H9 (cell line): Measurements from ENCODE around the gene GPR35. TPM values are rescaled to one million over a fixed set of nuclear protein-coding genes. Genes with fewer than 3 reads are reported as not detected.

Source experiments
- DNase-seq: peaks from one replicate; pipeline ENCODE4 v3.0.0-alpha.2; 2017
- H2AFZ ChIP-seq: one replicate; pipeline ENCODE4 v1.6.1; 2013; ENCODE audit warnings: mild to moderate bottlenecking, low read length, control low read depth, moderate library complexity
- H2AK5ac ChIP-seq: 2 replicates; pipeline ENCODE4 v1.6.1; 2013; ENCODE audit warnings: low read length, control low read depth, mixed read lengths; ENCODE audit not compliant: insufficient read length
- H2BK120ac ChIP-seq: one replicate; pipeline ENCODE4 v1.6.1; 2013; ENCODE audit warnings: low read depth, mild to moderate bottlenecking, low read length, control low read depth, inconsistent platforms; ENCODE audit not compliant: poor library complexity, severe bottlenecking
- H2BK12ac ChIP-seq: 2 replicates; pipeline ENCODE4 v1.6.1; 2013; ENCODE audit warnings: low read length, control low read depth, mixed read lengths, low read depth; ENCODE audit not compliant: insufficient read length
- H2BK15ac ChIP-seq: 2 replicates; pipeline ENCODE4 v1.6.1; 2013; ENCODE audit warnings: low read depth, low read length, control low read depth
- H2BK20ac ChIP-seq: one replicate; pipeline ENCODE4 v1.6.1; 2013; ENCODE audit warnings: low read depth, mild to moderate bottlenecking, low read length, control low read depth, inconsistent platforms; ENCODE audit not compliant: poor library complexity, severe bottlenecking
- H2BK5ac ChIP-seq: 2 replicates; pipeline ENCODE4 v1.6.1; 2013; ENCODE audit warnings: low read length, control low read depth, mixed read lengths; ENCODE audit not compliant: insufficient read length
- H3K14ac ChIP-seq: 2 replicates; pipeline ENCODE4 v1.6.1; 2013; ENCODE audit warnings: low read length, control low read depth; ENCODE audit not compliant: insufficient read depth
- H3K18ac ChIP-seq: 2 replicates; pipeline ENCODE4 v1.6.1; 2013; ENCODE audit warnings: low read depth, mild to moderate bottlenecking, mixed read lengths, low read length, control low read depth; ENCODE audit not compliant: insufficient read length
- H3K23ac ChIP-seq: 2 replicates; pipeline ENCODE4 v1.6.1; 2013; ENCODE audit warnings: low read length, control low read depth, mixed read lengths, low read depth; ENCODE audit not compliant: insufficient read length
- H3K23me2 ChIP-seq: 2 replicates; pipeline ENCODE4 v1.6.1; 2013; ENCODE audit warnings: low read depth, mild to moderate bottlenecking, mixed read lengths, low read length, control low read depth; ENCODE audit not compliant: insufficient read length, poor library complexity, severe bottlenecking
- H3K27ac ChIP-seq: 2 replicates; pipeline ENCODE4 v1.5.1; 2013; ENCODE audit warnings: low read length, control low read depth, mixed read lengths, low read depth; ENCODE audit not compliant: insufficient read length
- H3K27me3 ChIP-seq: 2 replicates; pipeline ENCODE4 v1.6.1; 2013; ENCODE audit warnings: low read length, control low read depth, inconsistent platforms; ENCODE audit not compliant: insufficient read depth
- H3K4ac ChIP-seq: 2 replicates; pipeline ENCODE4 v1.6.1; 2013; ENCODE audit warnings: low read depth, mild to moderate bottlenecking, control low read depth, inconsistent platforms, low read length, moderate library complexity
- H3K4me1 ChIP-seq: 2 replicates; pipeline ENCODE4 v1.6.1; 2013; ENCODE audit warnings: low read length, control low read depth, inconsistent platforms; ENCODE audit not compliant: insufficient read depth
- H3K4me2 ChIP-seq: 2 replicates; pipeline ENCODE4 v1.6.1; 2013; ENCODE audit warnings: low read length, control low read depth, mixed read lengths; ENCODE audit not compliant: insufficient read length, insufficient read depth
- H3K56ac ChIP-seq: 2 replicates; pipeline ENCODE4 v1.6.1; 2013; ENCODE audit warnings: low read depth, mild to moderate bottlenecking, mixed read lengths, low read length, control low read depth; ENCODE audit not compliant: insufficient read length
- H3K79me1 ChIP-seq: 2 replicates; pipeline ENCODE4 v1.6.1; 2013; ENCODE audit warnings: low read depth, mild to moderate bottlenecking, moderate library complexity, low read length, control low read depth, inconsistent platforms; ENCODE audit not compliant: insufficient read depth, poor library complexity, severe bottlenecking
- H3K79me2 ChIP-seq: 2 replicates; pipeline ENCODE4 v1.6.1; 2013; ENCODE audit warnings: low read length, control low read depth, inconsistent platforms; ENCODE audit not compliant: insufficient read depth
- H3K9ac ChIP-seq: 2 replicates; pipeline ENCODE4 v1.6.1; 2013; ENCODE audit warnings: low read length, control low read depth, mixed read lengths; ENCODE audit not compliant: insufficient read length; ENCODE audit errors: extremely low read depth
- H3K9me3 ChIP-seq: one replicate; pipeline ENCODE4 v1.6.1; 2013; ENCODE audit warnings: low read depth, low read length, inconsistent platforms; ENCODE audit not compliant: control insufficient read depth
- H3T11ph ChIP-seq: one replicate; pipeline ENCODE4 v1.6.1; 2013; ENCODE audit warnings: mild to moderate bottlenecking, low read length, control low read depth, inconsistent platforms
- H4K20me1 ChIP-seq: one replicate; pipeline ENCODE4 v1.6.1; 2013; ENCODE audit not compliant: control insufficient read depth, insufficient read length, insufficient read depth
- H4K5ac ChIP-seq: 2 replicates; pipeline ENCODE4 v1.6.1; 2013; ENCODE audit warnings: low read depth, mild to moderate bottlenecking, mixed read lengths, low read length, control low read depth; ENCODE audit not compliant: insufficient read length
- H4K8ac ChIP-seq: replicated peaks from 2 replicates; pipeline ENCODE4 v1.6.1; 2013; ENCODE audit warnings: low read length, control low read depth, mixed read lengths, low read depth; ENCODE audit not compliant: insufficient read length
- H4K91ac ChIP-seq: 2 replicates; pipeline ENCODE4 v1.6.1; 2013; ENCODE audit warnings: low read depth, mild to moderate bottlenecking, moderate library complexity, mixed read lengths, low read length, control low read depth; ENCODE audit not compliant: insufficient read length
- H3K27ac Mint-ChIP-seq, 3 experiments: 2 replicates in 2 of 3; 3 replicates in 1 of 3; pipeline ENCODE4 v1.8.0; 2020 to 2021; ENCODE audit warnings: mixed read lengths in 3 of 3, mild to moderate bottlenecking in 1 of 3, moderate library complexity in 1 of 3
- H3K27me3 Mint-ChIP-seq: 2 replicates; pipeline ENCODE4 v1.8.0; 2021; ENCODE audit warnings: low read depth, mild to moderate bottlenecking, moderate library complexity, mixed read lengths
- H3K36me3 Mint-ChIP-seq, 3 experiments: 2 replicates in 2 of 3; 3 replicates in 1 of 3; pipeline ENCODE4 v1.8.0; 2020 to 2021; ENCODE audit warnings: low read depth in 3 of 3, mixed read lengths in 3 of 3; ENCODE audit not compliant: insufficient read depth in 1 of 3
- H3K4me1 Mint-ChIP-seq, 2 experiments: 2 replicates each; pipeline ENCODE4 v1.8.0; 2020; ENCODE audit warnings: mixed read lengths in 2 of 2
- H3K4me3 Mint-ChIP-seq, 2 experiments: 2 replicates in 1 of 2; 3 replicates in 1 of 2; pipeline ENCODE4 v1.8.0; 2020 to 2021; ENCODE audit warnings: mild to moderate bottlenecking in 2 of 2, mixed read lengths in 2 of 2, moderate library complexity in 1 of 2
- H3K9me3 Mint-ChIP-seq, 2 experiments: 2 replicates in 1 of 2; 3 replicates in 1 of 2; pipeline ENCODE4 v1.8.0; 2020; ENCODE audit warnings: mild to moderate bottlenecking in 2 of 2, mixed read lengths in 2 of 2, moderate library complexity in 1 of 2
- WGBS: extraction: QIAGEN DNeasy Blood & Tissue Kit; methylation state at CpG from one replicate; pipeline ENCODE4 v1.1.7; 2013; ENCODE audit warnings: missing lambda C conversion rate, low lambda C conversion rate, mixed read lengths; ENCODE audit not compliant: insufficient read length; ENCODE audit errors: extremely low coverage; 5-methylcytosine and 5-hydroxymethylcytosine counted together
- total RNA-seq: library from RNA; stranded (reverse); gene quantifications from 2 replicates; pipeline ENCODE4 v1.2.1, GENCODE V29; 2021
- TF ChIP-seq, protein P1 (sequence below): fragments of 200-600 bp; sonication (generic); conservative IDR thresholded peaks from 3 replicates; pipeline ENCODE4 v1.8.0; 2021; ENCODE audit warnings: antibody characterized with exemption, mild to moderate bottlenecking

GPR35 gene
- total RNA-seq, 1 experiment from 2014 or later: 1.4 TPM

DNA sequence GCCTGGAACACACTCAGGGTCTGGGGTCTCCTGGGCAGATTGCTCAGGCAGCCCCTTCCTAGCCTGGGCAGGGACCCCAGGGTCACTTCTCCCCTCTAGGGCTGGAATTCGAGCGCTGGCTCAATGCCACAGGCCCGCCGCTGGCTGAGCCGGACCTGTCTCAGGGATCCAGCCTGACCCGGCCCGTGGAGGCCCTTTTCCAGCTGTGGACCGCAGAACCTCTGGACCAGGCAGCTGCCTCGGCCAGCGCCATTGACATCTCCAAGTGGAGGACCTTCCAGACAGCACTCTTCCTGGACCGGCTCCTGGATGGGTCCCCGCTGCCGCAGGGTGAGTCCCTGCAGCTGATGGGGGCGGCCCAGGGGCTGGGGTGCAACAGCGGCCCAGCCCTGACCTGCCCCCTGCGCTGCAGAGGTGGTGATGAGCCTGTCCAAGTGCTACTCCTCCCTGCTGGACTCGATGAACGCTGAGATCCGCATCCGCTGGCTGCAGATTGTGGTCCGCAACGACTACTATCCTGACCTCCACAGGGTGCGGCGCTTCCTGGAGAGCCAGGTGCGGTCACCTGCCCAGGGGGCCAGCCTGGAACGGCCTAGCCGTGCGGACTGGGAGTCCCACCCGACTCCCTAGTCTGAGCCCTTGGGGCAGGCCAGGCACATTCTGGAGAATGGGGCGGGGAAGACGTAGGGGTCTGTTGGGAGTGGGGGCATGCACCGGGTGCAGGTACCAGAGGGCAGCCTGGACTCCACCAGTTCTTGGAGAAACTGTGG, 48.7 kb upstream of the GPR35 start:
- Histone ChIP-seq H3K23me2 (no peaks in the 10 kb centered on the region), H3K79me2 (no peaks in the 10 kb centered on the region), H3K9ac (no peak overlapping the region), H3K18ac (no peak overlapping the region), H3K9me3 (no peaks in the 10 kb centered on the region), H3K4ac (no peak overlapping the region), H2AK5ac (no peak overlapping the region), H3T11ph (no peak overlapping the region), H4K91ac (no peak overlapping the region), H3K23ac (no peak overlapping the region), H2BK12ac (no peak overlapping the region), H3K27ac (no peak overlapping the region), H2BK20ac (no peak overlapping the region), H2BK5ac (no peak overlapping the region), H3K56ac (no peak overlapping the region), H4K20me1 (no peaks in the 10 kb centered on the region), H4K5ac (no peak overlapping the region), H3K79me1 (no peaks in the 10 kb centered on the region), H3K14ac (no peak overlapping the region), H3K4me2 (no peak overlapping the region), H2BK120ac (no peak overlapping the region), H2AFZ (no peak overlapping the region), H4K8ac (no peak overlapping the region), H3K27me3 (no peaks in the 10 kb centered on the region), H2BK15ac (no peak overlapping the region), H3K4me1 (no peaks in the 10 kb centered on the region)
- H3K9me3 Mint-ChIP-seq: no peaks in the 10 kb centered on the region
- H3K36me3 Mint-ChIP-seq: no peaks in the 10 kb centered on the region; a peak in 2 of 7 replicates
- H3K4me1 Mint-ChIP-seq: peaks cover 7 to 8% of the 10 kb centered on the region in 2 experiments
- no peak overlapping the region for H3K27ac Mint-ChIP-seq
- H3K4me3 Mint-ChIP-seq: no peak overlapping the region
- WGBS: no CpG with 5 or more reads among the region's 32 CpGs
- TF ChIP-seq, protein P1, sequence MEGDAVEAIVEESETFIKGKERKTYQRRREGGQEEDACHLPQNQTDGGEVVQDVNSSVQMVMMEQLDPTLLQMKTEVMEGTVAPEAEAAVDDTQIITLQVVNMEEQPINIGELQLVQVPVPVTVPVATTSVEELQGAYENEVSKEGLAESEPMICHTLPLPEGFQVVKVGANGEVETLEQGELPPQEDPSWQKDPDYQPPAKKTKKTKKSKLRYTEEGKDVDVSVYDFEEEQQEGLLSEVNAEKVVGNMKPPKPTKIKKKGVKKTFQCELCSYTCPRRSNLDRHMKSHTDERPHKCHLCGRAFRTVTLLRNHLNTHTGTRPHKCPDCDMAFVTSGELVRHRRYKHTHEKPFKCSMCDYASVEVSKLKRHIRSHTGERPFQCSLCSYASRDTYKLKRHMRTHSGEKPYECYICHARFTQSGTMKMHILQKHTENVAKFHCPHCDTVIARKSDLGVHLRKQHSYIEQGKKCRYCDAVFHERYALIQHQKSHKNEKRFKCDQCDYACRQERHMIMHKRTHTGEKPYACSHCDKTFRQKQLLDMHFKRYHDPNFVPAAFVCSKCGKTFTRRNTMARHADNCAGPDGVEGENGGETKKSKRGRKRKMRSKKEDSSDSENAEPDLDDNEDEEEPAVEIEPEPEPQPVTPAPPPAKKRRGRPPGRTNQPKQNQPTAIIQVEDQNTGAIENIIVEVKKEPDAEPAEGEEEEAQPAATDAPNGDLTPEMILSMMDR: no peak
- no peaks in the 10 kb centered on the region for H3K27me3 Mint-ChIP-seq
- no peak for DNase-seq
